RWPE1 (cell line): ENCODE measurements around the gene RPP25.

Source experiments
- CTCF ChIA-PET: fragments of 350-600 bp; sonication (Branson Sonifier 250); formaldehyde crosslinking; extraction: SDS; loops from one replicate; lab custom pipeline; 2021; lab: Yijun Ruan, JAX
- POLR2A ChIA-PET: fragments of 400-600 bp; formaldehyde crosslinking; extraction: SDS; loops from one replicate; lab custom pipeline; 2020; ENCODE audit warnings: antibody characterized with exemption; ENCODE audit not compliant: low non-redundant PET; lab: Yijun Ruan, JAX
- DNase-seq: peaks from one replicate; pipeline ENCODE4 v3.0.0; 2012; ENCODE audit warnings: low spot score
- H3K27ac ChIP-seq: fragments of 450-650 bp; 2 replicates; pipeline ENCODE4 v1.5.1; 2017
- TF ChIP-seq, protein P1 (sequence below): fragments of 450-650 bp; conservative IDR thresholded peaks from 2 replicates; pipeline ENCODE4 v1.5.1; 2017; ENCODE audit warnings: low read depth, mild to moderate bottlenecking

RPP25 gene

DNA sequence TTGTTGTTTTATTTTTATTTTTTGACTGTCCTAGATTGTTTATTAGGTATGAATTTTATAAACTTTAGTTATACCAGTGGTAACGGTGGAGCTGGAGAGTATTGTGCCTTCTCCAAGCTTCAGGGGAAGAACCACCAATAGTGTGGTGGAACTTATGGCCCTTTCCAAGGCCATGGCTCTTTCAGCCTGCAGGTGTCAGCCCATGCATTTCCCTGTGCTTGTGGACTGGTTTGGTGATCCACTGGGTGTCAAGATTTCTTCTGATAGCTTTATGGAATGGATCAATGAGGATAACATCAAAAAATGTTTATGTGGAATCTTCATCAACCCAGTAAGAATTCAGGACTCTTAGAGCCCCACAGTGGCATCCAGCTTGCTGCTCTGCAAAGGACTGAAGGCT is 19.6 kb upstream of the RPP25 start:
- POLR2A ChIA-PET = no interaction called here
- H3K27ac ChIP-seq = no peak overlapping the region
- DNase-seq = no peak
- CTCF ChIA-PET = interaction anchor here (0.6 kb wide), 1 partner anchor 225 kb away, joined by 5 read pairs; the partner anchor contains the start of gene C15orf39
- TF ChIP-seq, protein P1, sequence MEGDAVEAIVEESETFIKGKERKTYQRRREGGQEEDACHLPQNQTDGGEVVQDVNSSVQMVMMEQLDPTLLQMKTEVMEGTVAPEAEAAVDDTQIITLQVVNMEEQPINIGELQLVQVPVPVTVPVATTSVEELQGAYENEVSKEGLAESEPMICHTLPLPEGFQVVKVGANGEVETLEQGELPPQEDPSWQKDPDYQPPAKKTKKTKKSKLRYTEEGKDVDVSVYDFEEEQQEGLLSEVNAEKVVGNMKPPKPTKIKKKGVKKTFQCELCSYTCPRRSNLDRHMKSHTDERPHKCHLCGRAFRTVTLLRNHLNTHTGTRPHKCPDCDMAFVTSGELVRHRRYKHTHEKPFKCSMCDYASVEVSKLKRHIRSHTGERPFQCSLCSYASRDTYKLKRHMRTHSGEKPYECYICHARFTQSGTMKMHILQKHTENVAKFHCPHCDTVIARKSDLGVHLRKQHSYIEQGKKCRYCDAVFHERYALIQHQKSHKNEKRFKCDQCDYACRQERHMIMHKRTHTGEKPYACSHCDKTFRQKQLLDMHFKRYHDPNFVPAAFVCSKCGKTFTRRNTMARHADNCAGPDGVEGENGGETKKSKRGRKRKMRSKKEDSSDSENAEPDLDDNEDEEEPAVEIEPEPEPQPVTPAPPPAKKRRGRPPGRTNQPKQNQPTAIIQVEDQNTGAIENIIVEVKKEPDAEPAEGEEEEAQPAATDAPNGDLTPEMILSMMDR = no peak

DNA sequence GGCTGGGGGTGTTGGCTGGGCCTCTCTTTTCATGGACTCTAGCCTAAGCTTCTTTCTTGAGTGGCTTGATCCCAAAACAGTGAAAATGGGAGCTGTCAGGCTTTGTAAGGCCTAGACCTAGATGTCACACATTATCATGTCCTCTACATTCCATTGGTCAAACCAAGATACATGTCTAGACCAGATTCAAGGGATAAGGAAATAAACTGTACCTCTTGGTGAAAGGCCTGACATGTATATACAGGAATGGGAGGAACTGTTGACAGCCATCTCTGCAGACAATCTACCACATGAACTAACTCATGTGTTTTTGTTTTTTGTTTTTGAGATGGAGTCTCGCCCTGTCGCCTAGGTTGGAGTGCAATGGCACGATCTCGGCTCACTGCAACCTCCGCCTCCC is 11.1 kb upstream of the RPP25 start:
- DNase-seq = no peak
- TF ChIP-seq, protein P1 = no peak
- no peak overlapping the region for H3K27ac ChIP-seq
- CTCF ChIA-PET = interaction anchor here (0.6 kb wide), 1 partner anchor 35 kb away, joined by 3 read pairs; no protein-coding TSS in a partner anchor
- POLR2A ChIA-PET = interaction anchor here (0.9 kb wide), 1 partner anchor 11 kb away, joined by 4 read pairs; the partner anchor contains the start of gene RPP25

DNA sequence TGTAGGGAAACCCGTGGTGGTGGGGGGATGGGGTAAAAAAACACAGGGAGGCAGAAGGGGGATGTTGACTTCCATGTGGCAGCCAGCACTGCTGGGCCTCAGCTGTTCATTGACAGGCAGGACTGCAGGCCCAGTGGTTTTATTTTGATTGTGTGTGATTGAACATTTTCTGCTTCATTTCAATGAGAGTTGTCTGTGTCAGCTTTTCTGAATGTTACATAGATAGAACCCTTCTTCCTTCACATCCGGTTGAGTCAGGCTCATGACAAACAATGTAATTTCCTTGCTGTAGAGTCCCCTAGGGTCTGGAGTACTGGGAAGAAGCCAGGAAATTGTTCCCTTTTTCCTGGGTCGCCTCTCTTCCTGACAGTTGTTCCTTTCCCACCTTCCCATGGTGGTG is 8.2 kb upstream of the RPP25 start:
- CTCF ChIA-PET = interaction anchor here (0.6 kb wide), 1 partner anchor 227 kb away, joined by 3 read pairs; no protein-coding TSS in a partner anchor
- TF ChIP-seq, protein P1 = no peak
- DNase-seq = no peak
- H3K27ac ChIP-seq = peak overlapping the region; percentile 35; the same call in 1 of the 2 replicates
- POLR2A ChIA-PET = no interaction called here

DNA sequence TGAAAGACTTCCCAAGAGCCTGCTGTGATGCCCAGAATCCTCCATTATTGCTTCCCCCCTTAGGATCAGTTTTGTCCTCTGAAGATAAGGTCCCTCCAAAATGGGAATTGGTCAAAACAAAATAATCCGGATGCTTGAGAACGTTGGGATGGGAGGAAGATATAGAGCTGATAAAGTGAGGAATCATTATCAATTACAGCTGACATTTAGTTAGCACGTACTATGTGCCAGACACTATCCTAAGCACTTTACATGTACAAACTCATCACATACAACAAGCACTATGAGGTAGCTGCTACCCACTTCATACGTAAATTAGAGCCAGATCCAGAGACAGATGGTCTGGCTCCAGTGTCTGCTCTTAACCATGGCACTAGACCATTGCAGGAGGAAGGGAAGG is 6.6 kb upstream of the RPP25 start:
- TF ChIP-seq, protein P1 = no peak
- H3K27ac ChIP-seq = no peak overlapping the region
- DNase-seq = no peak
- POLR2A ChIA-PET = no interaction called here
- CTCF ChIA-PET = interaction anchor here (1.8 kb wide), 1 partner anchor 12 kb away, joined by 4 read pairs; no protein-coding TSS in a partner anchor

DNA sequence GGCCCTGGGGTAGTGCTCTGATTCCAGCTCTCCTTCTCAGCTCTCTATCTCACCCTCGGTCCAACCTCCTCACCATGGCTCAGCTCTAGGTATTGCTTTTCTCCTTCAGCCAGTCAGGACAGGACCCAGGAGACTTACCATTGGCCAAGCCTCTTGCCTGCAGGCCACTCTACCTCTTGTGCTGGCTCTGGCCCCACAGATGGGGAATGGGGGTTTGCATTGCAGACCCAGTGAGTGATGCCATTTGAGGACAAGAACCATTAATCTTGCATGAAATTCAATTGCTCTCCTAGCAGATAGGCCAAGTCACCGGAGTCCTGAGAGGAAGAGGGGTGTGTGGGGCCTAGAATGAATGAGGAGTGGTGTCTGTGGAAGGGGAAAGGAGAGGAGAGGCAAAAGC is 6.1 kb upstream of the RPP25 start:
- DNase-seq = no peak
- ChIA-PET POLR2A (no interaction called here), CTCF (interaction anchor here (0.6 to 1.8 kb wide), 2 partner anchors 12 to 305 kb away, joined by 4 read pairs; no protein-coding TSS in a partner anchor)
- TF ChIP-seq, protein P1 = no peak
- H3K27ac ChIP-seq = no peak overlapping the region

DNA sequence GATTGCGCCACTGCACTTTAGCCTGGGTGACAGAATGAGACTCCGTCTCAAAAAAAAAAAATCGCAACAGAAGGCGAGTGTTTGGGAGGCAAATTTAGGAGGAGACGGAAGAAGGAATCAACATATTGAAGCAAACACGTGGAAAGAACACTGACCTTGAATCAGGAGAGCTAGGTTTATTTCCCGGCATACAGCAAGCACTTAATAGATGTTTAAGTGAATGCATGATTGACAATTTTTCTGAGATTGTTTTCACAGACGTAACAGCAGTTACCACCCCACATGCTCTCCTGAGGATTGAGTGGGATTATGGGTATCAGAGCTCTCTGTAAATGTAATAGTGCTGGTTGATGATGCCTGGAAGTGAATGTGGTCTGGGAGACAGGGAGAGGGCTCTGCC is 5.6 kb upstream of the RPP25 start:
- POLR2A ChIA-PET = interaction anchor here (0.6 kb wide), 1 partner anchor 12 kb away, joined by 3 read pairs; no protein-coding TSS in a partner anchor
- TF ChIP-seq, protein P1 = no peak
- H3K27ac ChIP-seq = no peak overlapping the region
- CTCF ChIA-PET = interaction anchor here (0.6 kb wide), 1 partner anchor 304 kb away, joined by 4 read pairs; no protein-coding TSS in a partner anchor
- DNase-seq = no peak
